Colon (tissue), 2 donors: ENCODE measurements around the gene MAPK8.

ENCODE experiments used
- FAIRE-seq: peaks from 2 replicates; lab custom pipeline; 2012; peaks lifted over from hg19 to GRCh38; lab: Jason Lieb, UNC
- donor health status: control.
- donor health status: control.

The MAPK8 gene

GRCh38 chr10:48463318-48464003, 157.0 kb downstream of the MAPK8 start:
- no peak for FAIRE-seq

DNA sequence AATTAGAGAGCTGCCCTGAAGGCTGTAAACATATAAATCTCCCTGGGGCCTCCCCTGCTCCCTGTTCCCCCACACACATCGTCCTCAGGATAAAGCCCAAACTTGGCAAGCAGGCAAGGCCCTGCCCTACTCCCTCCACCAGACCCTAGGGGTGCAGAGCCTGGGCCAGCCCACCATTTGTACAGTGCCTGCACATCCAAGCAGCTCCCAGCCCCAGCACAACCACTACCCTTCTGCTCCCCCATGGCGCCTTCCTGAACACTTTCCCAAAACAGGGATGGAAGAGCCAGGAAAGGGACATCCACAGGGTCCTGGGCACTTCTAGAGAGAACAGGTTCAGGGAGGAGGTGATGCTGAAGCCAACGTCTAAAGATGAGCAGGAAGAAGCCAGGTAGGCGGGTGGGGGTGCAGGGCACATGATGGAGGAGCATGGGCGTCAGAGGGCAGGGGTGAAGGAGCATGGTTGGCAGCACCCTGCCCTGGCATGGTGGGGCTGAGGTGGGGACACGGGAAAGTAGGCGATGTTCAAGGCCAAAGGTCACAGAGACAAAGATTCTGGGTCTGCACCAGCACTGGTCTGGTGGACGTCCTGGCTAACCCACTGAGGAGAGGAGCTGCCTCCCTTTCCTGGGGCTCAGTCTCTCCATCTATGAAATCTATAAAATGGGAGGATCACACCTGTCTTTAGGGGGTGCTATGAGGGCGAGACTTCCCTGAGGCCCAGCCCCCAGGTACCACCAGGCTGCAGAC, 157.8 kb downstream of the MAPK8 start:
- no peak for FAIRE-seq

DNA sequence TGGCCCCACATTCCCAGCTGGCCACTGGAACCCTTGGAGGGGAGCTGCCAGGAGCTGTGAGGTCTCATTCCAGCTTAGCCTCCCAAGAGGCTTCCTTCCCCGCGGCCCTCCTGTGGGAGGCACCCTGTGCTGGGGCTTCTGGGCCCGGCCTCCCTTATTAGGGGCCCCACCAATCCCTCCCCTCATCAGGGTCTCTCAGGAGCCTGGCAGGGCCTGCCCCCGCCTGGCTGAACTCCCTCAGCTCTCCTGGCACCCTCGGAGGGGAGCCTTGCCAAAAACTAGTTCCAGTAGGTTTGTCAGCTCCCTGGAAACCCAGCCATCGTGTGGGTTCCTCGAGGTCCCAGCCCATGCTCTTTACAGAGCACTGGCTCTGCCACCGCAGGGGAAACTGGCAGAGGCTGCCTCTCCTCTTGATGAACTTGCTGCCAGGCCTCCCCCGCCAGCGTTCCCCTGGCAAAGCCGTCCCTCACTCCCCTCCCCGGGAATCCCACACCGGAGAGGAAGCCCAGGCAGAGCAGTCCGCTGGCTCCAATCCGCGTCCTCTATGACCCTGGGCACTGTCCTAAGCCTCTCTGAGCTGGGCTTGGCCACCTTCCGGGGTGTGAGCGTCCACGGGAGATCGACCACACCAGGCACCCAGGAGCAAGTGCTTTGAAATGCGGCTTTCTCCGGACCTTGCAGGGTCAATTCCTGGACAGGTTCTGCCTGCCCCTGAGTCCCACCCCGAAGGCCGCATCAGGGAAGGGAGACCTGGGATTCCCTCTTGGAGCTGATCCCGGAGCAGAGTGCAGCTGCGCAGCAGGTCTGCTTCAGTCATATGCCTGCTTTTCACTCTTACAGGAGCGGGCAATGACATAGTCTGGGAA, 158.6 kb downstream of the MAPK8 start:
- FAIRE-seq: no peak

DNA sequence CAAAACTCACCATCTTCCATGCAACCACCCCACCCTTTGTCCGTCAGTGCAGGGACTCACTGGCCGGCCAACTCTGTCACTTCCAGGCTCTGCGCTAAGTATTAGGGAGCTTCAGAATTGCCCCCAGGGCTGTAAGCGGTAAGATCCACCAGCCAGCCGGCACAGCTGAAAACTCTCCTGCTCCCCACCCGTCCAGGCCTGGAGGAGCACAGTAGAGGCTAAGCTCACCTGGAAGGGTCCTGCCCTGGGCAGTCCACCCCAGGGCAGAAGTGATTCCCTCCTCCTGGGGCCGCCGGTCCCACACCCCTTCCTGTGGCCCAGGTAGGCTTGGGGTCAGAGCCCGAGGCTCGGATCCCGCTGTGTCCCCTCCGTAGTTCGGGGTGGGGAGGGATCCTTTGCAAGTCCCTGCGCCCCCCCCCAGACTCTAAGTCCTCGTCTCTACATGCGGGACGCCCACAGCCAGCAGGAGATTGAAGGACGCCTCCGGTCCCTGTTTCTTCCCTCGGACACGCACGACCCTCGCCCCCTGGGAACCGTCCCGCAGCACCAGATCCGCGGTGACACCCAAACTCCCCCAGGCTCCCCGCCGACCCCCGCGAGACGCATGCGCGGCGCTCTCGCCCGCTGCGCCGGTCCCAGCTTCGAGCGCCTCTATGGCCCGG, 159.5 kb downstream of the MAPK8 start:
- no peak for FAIRE-seq

GRCh38 chr10:48466611-48467240, 160.2 kb downstream of the MAPK8 start:
- no peak for FAIRE-seq

GRCh38 chr10:48467669-48468068, 161.2 kb downstream of the MAPK8 start:
- FAIRE-seq: no peak

GRCh38 chr10:48468130-48468790, 161.8 kb downstream of the MAPK8 start:
- no peak for FAIRE-seq

GRCh38 chr10:48468866-48469511, 162.5 kb downstream of the MAPK8 start:
- no peak for FAIRE-seq

DNA sequence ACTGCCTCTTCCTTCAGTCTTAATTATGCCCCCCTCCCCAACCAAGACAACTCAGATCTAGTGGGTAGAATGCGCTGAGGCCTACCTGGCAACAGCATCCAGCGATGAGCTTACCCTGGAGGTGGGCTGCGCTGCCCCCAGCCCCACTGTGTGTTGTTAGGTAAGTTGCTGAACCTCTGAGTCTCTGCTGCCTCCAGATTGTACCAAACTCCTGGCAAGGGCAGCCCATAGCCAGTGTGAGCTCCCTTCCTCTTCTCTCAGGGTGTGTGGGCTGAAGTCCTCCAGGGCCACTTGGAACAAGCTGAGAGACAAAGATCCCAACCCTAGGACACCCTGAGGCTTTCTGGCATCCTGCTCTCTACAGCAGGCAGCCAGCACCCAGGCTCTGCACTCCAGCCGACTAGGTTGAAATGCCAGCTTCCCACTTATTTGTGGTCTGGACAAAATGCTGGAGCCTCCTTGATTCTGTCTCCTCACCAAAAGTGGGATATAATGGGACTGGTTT, 163.1 kb downstream of the MAPK8 start:
- no peak for FAIRE-seq

DNA sequence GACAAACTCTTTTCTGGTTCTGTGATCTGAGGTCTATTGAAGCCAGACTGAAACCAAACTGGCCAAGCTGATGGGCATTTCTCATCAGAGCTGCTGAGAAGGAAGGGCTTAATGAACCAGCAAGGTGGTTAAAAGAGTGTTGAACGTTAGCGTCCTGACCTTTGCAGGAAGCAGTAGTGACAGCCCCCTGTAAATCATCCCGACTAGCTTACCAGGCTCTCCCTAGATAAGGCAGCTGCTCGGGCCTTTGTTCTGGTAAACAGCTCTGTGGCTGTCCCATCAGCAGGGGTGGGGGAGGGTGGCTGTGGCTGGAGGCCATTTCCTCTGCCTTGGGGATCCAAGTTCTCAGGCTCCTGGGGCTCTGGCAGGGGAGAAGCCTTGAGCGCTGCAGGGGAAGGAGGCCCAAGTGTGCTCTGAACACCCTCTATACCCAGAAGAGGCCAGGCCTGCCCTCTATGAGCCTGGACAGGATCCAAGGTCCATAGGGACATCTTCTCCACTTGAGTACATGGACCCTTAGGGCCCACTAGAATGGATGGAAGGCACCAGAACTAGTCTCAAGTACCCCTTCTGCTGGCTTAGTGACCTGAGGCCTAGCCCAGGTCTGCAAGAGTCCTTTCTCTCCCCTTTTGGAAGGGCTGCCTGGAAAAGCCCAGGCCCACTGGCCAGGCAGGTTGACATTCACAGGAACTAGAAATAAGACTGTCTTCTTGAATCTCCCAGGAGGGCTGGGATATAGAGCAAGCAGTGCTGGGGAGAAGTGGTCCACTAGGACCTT, 163.8 kb downstream of the MAPK8 start:
- FAIRE-seq: no peak

DNA sequence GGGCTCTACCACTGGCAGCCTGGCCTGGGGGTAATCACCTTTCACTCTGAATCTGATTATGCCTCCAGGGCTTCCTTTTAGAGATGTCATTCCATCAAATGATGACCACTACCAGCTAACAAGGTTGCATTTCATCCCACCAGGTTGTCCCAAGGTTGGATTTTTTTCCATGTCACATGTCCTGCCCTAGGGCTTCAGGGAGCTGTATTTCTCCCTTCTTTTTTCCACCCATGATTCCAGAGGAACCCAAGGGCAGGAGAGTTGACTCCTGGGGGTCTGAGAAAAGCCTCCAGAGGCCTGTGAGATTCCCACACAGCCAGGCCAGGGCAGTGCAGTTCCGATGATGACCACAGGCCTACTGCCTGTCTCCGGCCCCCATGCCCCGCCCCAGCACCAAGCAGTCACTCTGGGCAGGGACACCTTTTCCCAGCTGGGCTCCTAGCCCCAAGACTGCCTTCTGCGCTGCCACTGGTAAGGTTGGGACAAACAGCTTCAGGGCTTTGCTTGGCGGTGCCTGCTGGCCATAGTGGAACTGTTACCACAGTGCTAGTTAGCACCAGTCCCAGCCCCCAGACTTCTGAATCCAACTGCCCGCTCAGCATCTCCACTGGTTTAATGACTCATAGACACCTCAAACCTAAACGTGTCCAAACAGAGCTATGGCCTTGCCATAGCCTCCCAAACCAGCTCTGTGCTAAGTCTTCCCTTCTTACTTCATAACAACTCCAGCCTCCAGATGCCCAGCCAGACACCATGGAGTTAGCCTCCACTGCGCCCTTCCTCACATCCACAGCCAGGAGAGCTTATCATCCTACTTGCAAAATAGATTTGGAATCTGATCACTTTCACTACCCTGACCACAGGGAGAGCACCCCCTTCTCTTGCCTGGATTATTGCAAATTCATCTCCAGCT, 164.7 kb downstream of the MAPK8 start:
- FAIRE-seq: no peak

DNA sequence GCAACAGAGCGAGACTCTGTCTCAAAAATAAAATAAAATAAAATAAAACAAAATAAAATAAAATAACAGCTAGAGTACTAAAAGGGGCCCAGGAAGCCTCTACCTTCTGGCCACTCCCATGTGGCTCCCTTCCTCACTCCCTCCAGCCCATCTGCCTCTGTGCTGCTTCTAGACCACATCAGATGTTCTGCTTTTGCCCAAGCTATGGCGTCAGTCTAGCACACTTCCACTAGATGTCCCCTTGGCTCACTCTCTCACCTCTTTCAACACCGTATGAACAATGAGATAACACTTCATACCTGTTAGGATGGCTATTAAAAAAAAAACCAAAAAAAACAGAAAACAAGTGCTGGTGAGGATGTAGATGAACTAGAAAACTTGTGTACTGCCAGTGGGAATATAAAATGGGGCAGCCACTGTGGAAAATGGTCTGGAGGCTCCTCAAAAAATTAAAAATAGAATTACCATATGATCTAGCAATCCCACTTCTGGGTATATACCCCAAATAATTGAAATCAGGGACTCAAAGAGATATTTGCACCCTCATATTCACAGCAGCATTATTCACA, 166.1 kb downstream of the MAPK8 start:
- FAIRE-seq: no peak

DNA sequence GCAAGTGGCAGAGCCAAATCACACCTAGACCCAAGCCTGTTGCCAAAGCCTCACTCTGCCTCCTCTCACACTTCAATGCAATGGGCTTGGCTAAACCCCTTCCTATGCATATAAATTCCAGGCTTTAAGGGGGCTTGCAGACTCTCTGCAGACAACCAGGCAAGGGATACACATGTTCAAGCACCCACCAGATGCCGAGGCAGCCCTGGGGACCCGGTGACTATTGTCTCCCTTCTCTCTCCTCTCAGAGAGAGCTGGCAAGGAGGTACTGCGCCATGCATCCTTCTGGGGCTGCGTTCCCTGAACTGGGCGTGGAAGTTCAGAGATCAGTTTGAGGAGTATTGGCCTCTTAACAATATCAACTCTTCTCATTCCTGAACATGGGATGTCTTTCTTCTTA, 167.2 kb downstream of the MAPK8 start:
- FAIRE-seq: no peak

DNA sequence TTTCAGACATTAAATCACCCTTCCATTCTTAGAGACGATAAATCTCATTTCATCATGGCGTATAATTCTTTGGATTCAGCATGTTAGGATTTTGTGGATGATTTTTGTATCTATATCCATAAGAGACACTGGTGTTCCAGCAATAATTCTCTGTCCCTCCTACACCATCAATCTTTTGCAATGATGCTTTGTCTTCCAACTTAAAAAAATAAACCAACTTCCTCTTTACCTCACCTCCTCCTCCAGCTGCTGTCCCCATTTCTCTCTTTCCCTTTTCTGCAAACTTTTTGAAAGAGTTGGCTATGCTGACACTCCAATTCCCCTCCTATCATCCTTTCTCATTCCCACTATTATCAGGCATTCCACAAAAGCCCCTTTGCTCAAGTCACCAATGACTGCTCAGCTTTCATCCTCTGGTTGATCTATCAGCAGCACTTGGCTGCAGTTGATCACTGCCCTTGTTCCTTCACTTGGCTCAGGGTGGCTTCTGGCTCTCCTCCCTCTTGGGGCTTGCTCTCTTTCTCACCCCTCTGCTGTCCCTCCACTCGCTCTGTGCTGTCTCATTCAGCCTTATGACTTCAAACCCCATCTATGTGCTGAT, 168.4 kb downstream of the MAPK8 start:
- FAIRE-seq: no peak

DNA sequence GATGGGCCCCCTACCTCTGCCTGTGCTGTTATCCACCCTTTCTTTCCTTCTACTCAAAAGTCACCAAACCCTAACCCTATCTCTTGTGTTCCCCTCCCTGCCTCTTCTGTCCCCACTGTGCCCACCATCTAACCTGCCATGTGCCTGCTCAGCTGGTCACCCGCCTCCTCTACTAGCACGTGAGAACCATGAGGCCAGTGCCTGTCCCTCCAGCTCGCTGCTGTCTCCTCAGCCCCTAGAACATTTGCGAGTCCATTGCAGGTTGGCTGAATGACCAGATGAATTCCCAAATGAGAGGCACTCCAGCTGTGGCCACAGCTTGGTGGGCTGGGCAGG, 169.4 kb downstream of the MAPK8 start:
- FAIRE-seq: no peak

DNA sequence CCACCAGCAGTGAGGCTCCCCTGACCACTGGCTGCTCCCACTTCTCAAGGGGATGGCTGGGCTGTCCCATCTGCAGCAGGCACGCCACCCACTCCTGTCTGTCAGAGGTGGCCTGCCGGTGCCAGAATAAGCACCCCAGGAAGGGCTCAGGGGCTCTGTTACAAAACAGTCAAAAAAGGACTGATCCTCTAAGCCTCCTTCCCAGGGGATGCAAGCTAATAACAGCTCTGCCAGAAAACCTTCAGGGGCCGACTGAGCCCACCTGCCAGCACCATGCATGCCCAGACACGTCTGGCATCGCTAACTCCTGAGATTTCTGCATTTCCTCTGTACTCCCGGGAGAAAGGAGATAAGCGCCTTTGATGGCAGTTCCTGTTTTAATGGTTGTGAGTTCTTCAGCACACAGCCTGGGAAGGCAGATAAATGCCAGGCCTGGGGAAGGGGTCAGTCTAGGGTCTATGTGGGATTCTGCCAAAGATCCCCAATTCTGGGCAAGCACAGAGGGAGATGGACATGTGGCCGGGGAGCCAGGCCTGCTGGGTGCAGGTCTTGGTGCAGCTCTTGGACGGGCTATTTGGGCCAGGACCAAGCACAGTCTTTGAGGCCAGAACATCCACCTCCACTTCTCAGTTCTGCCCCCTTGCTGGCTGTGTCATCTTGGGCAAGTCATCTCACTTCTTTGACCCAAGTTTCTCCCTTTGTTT, 170.0 kb downstream of the MAPK8 start:
- FAIRE-seq: no peak

GRCh38 chr10:48477141-48477540, 170.7 kb downstream of the MAPK8 start:
- FAIRE-seq: no peak
